Smooth muscle cell of the brain vasculature (primary cell): ENCODE measurements around the gene TREML2.
"Not testable (repeated sequence)": the region's sequence is repeated elsewhere in the genome, so short reads cannot be mapped to it uniquely, and the experiment has no call there.

Experiments
- DNase-seq: peaks from one replicate; pipeline ENCODE4 v3.0.0-alpha.2; 2012; ENCODE audit warnings: low read depth, low spot score

Gene TREML2, protein sequence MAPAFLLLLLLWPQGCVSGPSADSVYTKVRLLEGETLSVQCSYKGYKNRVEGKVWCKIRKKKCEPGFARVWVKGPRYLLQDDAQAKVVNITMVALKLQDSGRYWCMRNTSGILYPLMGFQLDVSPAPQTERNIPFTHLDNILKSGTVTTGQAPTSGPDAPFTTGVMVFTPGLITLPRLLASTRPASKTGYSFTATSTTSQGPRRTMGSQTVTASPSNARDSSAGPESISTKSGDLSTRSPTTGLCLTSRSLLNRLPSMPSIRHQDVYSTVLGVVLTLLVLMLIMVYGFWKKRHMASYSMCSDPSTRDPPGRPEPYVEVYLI

DNA sequence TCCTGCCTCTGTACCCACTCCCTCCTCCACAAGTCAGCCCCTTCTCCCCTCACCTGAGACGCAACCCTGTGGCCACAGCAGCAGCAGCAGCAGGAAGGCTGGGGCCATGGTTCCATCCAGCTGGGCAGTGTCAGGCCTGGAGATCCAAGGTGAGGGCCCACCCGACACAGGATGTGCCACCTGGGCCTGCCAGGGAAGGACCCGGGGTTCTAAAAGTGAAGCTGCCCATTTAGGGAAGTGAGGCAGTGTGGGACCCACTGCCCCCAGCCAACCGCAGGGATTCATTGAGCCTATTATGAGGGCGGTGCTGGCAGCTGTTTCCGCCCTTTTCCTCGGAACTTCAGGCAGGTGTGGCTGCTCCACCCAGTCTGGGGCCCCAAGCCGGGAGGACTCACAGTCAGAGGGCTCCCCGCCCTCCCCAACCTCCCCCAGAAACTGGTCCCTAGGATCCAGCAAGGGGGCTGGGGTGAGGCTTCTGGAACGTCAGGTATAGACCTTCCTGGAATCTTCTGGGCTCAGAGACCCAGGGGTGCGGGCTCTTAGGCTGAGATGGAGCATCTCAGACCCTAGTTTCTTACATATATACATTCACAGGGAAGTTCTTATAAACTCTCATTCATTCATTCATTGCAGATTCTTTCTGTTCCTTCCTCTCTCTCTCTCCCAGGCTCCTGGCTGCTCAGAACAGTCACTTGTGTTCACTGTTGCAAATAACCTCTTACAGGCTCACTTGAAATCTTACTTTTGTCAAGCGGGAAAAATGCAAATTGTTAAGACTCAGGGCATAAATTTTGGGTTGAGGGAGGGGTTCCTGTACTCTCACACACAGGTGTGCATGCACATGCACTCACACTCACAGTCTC is at the start of gene TREML2:
TSS of gene TREML2 (minus strand) at position 249 of the 863 bp plus-strand sequence. CDS start at position 108, 141 bp downstream.
- no peak for DNase-seq

DNA sequence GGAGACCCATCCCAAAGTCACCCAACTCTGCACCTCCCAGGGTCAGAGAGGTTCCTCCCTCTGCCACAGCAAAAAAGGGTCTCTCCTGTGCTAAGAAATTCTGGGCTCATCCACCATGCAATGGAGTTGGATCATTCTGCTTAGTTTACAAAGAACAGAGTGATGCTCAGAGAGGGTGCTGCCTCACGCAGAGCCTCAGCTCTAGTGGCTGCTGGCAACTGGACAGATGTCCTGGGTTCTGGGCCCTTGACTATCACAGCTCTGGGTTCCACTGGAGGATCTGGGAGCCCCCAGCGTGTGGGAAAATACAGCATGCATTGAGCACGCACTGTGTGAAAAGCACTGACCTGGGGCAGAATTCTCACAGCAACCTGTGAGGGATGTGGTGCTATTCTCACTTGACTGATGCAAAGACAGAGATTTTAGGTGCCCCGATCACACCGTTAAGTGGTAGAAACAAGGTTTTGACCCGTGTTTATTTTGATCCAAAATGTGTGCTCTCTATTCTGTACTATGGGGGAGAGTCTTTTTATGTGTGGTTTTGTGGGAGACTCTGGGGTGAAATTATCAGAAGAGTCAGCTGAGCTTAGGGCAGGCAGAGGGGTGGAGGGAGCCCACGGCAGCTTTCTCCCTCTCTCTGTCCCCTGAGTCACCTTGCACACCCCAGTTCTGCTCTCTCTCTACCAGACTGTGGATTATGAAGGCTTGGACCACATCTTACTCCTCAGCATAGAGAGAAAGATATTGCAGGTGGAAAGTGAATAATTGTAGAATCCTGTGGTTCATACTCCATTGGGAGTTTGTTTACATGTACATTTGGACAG is 47.1 kb upstream of the TREML2 start:
- no peak for DNase-seq

DNA sequence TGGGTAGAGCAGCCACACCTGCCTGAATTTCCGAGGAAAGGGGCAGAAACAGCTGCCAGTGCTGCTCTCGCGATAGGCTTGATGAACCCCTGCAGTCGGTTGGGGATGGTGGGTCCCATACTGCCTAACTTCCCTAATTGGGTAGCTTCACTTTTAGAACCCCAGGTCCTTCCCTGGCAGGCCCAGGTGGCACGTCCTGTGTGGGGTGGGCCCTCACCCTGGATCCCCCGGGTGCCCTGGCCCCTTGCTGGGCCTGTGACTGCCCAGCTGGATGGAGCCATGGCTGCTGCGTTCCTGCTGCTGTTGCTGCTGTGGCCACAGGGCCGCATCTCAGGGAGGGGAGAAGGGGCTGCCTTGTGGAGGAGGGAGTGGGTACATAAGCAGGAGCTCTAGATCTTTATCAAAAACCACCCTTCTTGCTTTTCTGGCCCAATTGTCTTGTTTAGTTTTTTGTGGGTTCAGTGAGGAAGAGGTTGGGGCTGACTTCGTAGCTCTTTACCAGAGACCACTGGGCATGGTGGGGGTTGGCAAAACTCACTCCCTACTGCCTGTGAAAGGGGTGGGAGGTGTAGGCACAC is 46.4 kb upstream of the TREML2 start:
- no peak for DNase-seq

DNA sequence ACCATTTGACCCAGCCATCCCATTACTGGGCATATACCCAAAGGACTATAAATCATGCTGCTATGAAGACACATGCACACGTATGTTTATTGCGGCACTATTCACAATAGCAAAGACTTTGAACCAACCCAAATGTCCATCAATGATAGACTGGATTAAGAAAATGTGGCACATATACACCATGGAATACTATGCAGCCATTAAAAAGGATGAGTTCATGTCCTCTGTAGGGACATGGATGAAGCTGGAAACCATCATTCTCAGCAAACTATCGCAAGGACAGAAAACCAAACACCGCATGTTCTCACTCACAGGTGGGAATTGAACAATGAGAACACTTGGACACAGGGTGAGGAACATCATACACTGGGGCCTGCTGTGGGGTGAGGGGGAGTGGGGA is 45.6 kb upstream of the TREML2 start:
- not testable (repeated sequence) for DNase-seq

DNA sequence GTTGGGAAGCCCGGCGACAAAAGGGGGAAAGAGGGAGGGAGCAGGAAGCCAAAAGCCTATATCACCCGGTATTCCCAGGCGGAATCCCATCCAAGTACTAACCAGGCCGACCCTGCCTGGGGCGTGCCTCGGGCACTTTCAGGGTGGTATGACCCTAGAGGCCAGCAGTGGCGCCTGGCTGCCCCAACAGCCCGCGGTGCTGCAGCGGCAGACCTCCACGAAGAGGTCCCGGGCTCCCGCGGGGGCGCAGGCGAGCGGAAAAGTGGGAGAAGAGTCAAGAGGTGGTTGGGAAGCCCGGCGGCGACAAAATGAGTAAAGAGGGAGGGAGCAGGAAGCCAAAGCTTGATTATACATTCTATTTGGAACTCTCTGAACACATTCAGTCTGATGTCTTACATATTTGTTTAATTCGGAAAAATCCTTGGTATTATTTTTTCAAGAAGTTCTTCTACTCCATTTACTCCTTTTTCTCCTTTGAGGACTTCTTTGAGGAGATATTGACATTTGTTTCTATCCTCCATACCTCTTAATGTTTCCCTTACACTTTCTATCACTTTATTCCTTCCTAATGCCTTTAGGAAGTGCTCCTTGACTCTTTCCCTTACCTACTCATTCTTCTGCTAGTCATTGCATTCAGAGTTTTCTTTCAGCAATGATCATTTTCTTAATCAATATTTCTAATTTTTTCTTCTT is 38.7 kb upstream of the TREML2 start:
- DNase-seq: no peak

DNA sequence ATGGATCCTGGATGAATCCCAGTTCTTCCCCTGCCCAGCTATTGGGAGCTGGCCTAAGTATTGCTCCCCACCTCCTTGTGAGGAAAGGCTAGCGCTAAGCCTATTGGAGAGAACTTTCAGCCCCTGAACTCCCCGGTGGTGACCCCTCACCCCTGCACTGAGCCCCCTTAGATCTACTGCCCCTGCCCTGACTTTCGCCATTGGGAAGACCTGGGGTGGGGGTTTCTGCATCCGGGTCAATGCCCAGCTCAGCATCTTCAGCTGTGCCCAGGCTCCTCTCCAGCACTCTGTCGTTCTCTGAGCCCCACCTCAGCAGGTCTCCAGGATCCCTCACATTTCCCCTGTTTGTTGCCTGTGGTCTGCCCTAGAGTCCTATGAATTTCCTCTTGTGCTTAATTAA is 36.2 kb upstream of the TREML2 start:
- DNase-seq: no peak

DNA sequence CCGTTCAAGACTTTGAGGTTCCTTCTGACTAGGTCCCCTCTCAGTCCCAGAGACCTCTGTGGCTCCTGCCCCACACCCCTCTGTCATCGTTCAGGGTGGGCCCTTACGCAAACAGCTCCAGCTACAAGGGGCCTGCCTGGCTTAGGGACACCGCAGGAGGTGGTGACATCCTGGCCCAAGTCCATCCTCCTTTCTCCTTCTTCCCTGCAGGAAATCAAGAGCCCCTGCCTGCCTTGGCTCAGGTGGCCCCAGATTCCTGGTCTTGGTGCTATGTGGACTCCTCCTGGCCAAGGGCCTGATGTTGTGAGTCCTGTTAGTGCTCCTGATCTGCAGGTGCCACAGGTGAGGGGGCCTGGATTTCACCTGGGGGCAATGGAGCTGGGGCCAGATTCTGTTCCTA is 35.3 kb upstream of the TREML2 start:
- no peak for DNase-seq

DNA sequence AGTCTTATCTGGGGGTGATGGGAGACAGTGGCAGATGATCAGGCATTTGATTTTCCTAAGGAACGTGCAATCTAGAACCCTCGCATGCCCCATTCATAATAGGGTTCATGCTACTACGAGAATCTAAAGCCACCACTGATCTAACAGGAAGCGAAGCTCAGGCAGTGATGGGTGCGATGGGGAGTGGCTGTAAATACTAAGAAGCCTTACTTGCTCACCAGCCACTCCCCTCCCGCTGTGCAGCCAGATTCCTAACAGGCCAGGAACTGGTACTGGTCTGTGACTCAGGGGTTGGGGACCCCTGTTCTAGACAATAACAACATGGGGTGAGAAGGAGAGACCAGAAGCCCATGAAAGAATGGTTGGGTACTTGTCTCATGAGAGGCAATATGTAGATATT is 31.7 kb upstream of the TREML2 start:
- DNase-seq: no peak

DNA sequence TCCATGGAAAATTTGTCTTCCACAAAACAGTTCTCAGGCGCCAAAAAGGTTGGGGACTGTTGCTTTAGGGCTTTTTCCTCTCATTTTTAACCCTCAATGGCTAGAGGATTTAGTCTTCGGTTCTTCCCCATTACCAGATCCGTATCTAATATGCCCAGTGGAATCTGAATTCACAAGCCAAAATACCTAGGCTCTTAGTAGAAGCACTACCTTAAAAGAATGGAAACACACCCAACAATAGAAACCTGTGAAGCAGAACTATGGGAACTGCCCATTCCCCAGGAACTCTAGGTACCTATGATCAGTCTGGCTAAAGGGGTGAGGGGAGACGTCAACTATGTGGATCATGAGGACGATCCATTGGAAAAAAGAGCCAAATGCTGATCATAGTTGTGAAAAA is 30.3 kb upstream of the TREML2 start:
- no peak for DNase-seq

DNA sequence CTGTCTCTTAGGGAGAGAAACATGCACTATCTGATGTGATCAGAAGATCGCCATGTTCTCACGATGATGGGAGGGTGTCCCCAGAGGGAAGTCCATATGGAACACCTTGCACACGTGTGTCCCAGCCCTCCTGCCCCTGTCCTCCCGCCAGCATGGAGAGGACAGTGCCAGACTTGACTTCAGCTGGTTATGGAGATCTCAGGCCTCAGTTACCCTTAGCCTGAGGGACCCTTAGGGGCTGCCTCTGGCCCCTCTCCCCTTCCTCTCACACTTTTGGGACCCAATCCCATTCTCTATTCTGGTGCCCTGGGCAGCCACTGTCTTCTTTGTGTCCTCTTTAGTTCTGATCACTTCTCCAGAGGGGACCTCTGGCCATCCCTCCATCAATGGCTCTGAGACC is 28.8 kb upstream of the TREML2 start:
- DNase-seq: no peak

DNA sequence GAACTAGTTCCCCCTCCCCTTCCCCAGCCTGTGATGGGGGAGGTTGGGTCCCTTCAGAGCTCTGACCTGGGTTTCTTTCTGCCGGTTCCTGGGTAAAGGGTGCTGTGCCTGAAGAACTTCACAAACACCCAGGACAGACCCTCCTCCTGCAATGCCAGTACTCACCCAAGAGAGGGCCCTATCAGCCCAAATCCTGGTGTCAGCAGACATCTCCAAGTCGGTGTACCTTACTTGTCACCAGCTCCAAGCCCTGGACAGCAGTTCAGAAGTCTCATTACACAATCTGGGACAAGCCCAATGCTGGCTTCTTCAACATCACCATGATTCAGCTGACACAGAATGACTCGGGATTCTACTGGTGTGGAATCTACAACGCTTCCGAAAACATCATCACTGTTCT is 27.7 kb upstream of the TREML2 start:
- DNase-seq: no peak

DNA sequence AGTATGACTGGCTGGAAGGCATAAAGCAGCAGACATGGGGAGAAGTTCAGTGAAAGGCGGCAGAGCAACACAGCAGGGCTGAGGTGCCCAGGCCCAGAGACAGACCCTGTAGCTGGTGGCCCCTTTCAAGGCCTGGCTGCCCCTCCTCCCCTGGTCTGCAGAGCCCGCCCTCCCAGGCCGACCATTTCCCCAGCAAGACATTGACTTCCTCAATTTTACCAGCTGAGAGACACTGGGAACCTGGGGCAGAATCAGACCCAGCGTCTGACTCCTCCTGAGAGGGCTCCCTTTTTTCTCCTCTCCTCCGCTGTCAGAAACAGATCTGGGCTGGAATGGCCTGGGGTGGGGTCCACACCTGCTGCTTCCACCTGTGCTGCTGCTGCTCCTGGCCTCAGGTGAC is 27.1 kb upstream of the TREML2 start, which contains the start of gene TREML4:
TSS of gene TREML4 (plus strand) at position 254 of the 400 bp plus-strand sequence. CDS start at position 333, 79 bp downstream.
- DNase-seq: no peak

DNA sequence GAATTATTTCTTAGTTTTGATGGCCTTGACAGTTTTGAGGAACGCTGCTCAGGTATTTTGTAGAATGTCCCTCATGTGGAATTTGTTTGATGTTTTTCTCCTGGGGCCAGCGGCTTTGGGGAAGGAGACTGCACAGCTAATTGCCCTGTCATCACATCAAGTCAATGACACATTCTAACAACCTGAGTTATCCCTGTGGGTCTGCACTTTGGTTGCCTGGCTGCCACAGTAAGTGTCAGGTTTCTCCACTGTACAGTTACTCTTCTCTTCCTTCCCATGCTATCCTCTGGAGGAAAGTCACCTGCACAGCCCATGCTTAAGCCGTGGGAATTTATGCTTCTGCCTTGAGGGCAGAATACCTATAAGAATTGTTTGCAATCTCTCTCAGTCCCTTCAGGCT is 25.8 kb upstream of the TREML2 start:
- no peak for DNase-seq

DNA sequence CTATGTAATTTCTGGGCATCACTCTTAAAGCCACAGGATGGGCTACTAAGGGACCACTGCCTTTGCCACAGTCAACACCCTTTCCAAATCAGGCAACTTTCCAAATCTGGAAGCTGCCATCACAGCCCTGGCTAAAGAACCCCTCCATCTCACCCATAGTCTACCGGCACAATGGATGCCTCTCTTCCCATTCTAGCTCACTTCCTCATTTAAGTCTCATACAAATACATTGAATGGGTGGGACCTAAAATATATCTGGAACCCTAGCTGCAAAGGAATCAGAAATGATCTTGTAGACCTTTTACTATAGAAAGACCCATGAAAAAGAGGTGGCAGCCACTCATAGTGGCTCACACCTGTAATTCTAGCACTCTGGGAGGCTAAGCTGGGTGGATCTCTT is 23.9 kb upstream of the TREML2 start:
- DNase-seq: no peak

DNA sequence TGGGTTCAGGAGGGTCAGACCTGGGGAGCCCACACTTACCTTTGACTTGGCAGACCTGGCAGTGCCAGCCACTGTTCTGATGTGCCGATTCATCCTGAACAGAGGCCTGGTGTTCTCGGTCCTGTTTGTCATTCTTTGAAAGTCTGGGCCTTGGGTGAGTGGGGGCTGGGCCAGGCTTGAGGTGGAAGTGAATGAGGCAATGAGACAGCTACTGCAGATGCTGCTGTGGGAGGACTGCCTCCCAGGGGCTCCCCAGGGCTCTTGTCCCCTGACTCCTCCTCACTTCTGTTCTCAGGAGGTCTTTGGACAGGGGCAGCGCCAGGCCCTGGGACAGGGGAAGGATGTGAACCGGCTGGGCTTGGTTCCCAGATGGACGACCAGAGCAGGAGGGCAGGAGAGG is 21.6 kb upstream of the TREML2 start:
- DNase-seq: no peak

DNA sequence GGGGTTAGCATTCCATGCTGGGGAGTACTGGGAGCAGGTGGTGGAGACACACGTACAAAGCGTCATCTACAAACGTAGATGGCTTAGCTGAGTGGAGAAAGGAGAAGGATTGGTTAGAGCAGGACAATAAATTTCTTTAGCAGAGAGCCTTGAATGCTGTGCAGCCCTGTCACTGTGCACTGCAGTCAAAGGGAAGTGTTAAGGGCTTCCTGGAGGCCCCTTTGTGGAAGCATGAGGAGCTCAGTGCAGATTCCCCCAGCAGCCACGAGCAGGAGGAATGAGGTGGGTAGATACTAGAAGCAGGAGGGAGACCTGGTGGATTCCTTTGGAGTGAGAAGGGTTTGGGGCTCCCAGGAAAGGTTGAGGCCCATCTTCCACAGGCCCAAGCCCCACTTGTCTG is 21.1 kb upstream of the TREML2 start:
- DNase-seq: no peak

DNA sequence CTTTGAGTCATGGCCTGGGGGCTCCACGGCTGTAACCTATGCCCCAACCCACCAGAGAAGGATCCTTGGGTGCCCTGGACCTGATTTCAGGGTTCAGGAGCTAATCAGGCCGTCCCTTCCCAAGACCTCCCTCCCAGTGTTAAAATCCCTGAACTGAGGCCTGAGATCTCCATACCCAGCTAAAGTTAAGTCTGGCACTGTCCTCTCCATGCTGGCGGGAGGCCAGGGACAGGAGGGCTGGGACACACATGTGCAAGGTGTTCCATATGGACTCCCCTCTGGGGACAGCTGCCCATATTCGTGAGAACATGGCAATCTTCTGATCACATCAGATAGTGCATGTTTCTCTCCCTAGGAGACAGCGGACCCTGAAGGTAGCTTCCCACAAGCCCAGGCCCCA is 15.7 kb upstream of the TREML2 start:
- DNase-seq: no peak

DNA sequence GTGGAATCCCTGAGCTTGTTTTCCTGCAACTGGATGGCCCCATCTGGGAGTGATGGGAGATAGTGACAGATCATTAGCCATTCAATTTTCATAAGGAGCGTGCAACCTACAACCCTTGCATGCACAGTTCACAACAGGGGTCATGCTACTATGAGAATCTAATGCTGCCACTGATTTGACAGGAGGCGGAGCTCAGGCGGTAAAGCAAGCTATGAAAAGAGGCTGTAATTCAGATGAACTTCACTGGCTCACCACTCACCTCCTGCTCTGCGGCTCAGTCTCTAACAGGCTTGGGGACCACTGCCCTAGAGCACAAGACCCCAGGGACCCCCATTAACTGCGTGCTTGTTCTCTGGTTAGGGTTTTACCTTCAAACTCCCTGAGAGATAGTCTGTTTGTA is 14.8 kb upstream of the TREML2 start:
- no peak for DNase-seq

DNA sequence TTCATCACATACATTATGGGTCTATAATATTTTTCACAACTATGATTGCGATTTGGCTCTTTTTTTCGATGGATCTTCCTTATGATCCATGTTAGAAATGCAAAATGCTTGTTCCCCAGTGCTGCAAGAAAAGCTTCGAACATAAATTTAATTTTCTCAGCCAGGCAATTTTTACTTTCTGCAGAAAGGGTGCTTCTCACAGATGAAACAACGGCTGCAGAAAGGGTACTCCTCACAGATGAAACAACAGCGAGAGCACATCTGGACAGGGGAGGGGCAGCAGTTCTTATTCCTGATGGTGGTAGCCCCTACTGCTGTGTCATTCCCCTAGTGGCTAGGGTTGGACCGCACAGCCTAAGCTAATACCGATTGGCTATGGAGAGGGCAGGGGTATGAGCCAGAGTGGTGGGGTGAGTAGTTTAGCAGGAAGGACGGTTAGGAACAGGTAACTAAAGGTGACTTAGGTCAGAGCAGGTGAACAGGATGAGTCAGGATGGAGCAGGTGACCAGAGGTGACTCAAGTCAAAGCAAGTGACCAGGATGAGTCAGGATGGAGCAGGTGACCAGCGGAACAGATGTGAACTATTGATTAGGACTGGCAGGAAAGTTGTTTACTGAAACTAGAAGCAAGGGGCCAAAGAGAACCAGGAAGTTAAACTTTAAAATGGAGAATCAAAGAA is 13.8 kb upstream of the TREML2 start:
- no peak for DNase-seq

DNA sequence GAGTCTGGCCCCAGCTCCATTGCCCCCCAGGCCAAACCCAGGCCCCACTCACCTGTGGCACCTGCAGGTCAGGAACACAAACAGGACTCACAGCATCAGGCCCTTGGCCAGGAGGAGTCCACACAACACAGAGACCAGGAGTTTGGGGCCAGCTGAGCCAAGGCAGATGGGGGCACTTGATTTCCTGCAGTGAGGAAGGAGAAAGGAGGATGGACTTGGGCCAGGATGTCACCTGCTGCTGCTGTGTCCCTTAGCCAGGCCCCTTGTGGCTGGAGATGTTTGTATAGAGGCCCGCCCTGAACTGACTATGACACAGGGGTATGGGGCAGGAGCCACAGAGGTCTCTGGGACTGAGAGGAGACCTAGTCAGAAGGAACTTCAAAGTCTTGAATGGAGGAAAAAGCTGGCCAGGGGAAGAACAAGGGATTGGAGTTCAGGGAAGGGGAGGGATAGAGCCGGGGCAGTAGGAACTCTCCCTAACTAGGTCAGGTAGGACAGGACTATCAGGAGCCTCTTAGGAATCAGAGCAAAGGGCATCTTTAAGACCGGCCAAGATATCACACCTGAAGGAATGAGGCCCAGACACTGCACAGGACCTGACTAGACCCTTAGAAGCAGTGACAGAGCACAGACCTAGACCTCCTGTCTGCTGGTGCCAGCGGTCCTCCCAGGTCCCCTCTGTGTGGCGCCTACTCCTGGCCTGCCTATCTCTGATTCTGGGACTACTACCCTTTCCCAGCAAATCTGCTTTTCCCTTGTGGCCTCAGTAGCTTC is 8.8 kb upstream of the TREML2 start:
- no peak for DNase-seq
